ENCODE measurements around the gene NDUFA5.

NDUFA5 gene

GRCh38 chr7:123579416-123579815 is 21.8 kb upstream of the NDUFA5 start:
- no peak for DNase-seq (ENCODE audit: low read depth, low spot score)
- H3K4me3 ChIP-seq (ENCODE audit: low read depth, low read length): no peak overlapping the region
- in situ Hi-C loops (cut with HindIII; ENCODE audit: low sequenced_read_pairs): no loop called here
- TF ChIP-seq CTCF (IDR thresholded peaks at IDR 0.05; ENCODE audit: low read depth, low read length): no peak

- no peak for DNase-seq (ENCODE audit: low read depth, low spot score)
- H3K4me3 ChIP-seq (ENCODE audit: low read depth, low read length): no peak overlapping the region
- in situ Hi-C loops (cut with HindIII; ENCODE audit: low sequenced_read_pairs): no loop called here
- no peak for TF ChIP-seq CTCF (IDR thresholded peaks at IDR 0.05; ENCODE audit: low read depth, low read length)
Measured at GRCh38 chr7:123573896-123574467, 16.4 kb upstream of the NDUFA5 start.

- no peak for TF ChIP-seq CTCF (IDR thresholded peaks at IDR 0.05; ENCODE audit: low read depth, low read length)
- no peak overlapping the region for H3K4me3 ChIP-seq (ENCODE audit: low read depth, low read length)
- in situ Hi-C loops (cut with HindIII; ENCODE audit: low sequenced_read_pairs): no loop called here
- no peak for DNase-seq (ENCODE audit: low read depth, low spot score)
Measured at GRCh38 chr7:123573341-123573740, 15.7 kb upstream of the NDUFA5 start.

GRCh38 chr7:123571684-123572083 is 14.1 kb upstream of the NDUFA5 start:
- peak; percentile 23 for DNase-seq (ENCODE audit: low read depth, low spot score)
- no peak overlapping the region for H3K4me3 ChIP-seq (ENCODE audit: low read depth, low read length)
- in situ Hi-C loops (cut with HindIII; ENCODE audit: low sequenced_read_pairs): no loop called here
- TF ChIP-seq CTCF (IDR thresholded peaks at IDR 0.05; ENCODE audit: low read depth, low read length): no peak

- TF ChIP-seq CTCF (IDR thresholded peaks at IDR 0.05; ENCODE audit: low read depth, low read length): no peak
- no peak overlapping the region for H3K4me3 ChIP-seq (ENCODE audit: low read depth, low read length)
- no peak for DNase-seq (ENCODE audit: low read depth, low spot score)
- in situ Hi-C loops (cut with HindIII; ENCODE audit: low sequenced_read_pairs): no loop called here
Measured at GRCh38 chr7:123571187-123571586, 13.6 kb upstream of the NDUFA5 start.

GRCh38 chr7:123570390-123571182 is 13.0 kb upstream of the NDUFA5 start:
- no peak overlapping the region for H3K4me3 ChIP-seq (ENCODE audit: low read depth, low read length)
- in situ Hi-C loops (cut with HindIII; ENCODE audit: low sequenced_read_pairs): no loop called here
- TF ChIP-seq CTCF (IDR thresholded peaks at IDR 0.05; ENCODE audit: low read depth, low read length): no peak
- DNase-seq (ENCODE audit: low read depth, low spot score): no peak
